NCI-H1092 (cell line): ENCODE results near the gene FTCDNL1.

Experiments
- DNase-seq: peaks from one replicate; lab custom pipeline; 2025; lab: John Stamatoyannopoulos, UW

Gene FTCDNL1

GRCh38 chr2:199791326-199791725 is 59.7 kb downstream of the FTCDNL1 start:
- DNase-seq, result no peak

GRCh38 chr2:199784512-199784911 is 66.5 kb downstream of the FTCDNL1 start:
- DNase-seq, result no peak

GRCh38 chr2:199779589-199779988 is 71.4 kb downstream of the FTCDNL1 start:
- no peak for DNase-seq

DNA sequence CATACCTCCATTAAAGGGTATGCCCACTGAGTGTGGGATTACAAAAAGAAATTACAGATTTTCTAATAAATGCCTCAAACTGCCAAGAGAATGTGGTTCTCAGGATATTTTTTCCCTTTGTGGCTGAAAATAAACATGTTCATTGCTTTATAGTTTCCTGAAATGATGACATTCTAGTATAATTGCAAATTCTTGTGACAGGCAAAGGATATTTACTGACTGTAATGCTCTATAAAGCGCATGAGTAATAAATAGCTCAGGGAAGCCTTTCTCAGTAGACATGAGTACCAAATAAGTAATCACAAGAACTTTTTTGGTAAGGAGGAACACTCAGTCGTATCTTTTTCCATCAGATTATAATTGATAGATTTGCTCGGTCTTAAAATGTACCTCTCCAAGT is 72.3 kb downstream of the FTCDNL1 start:
- no peak for DNase-seq

- no peak for DNase-seq
Observed at GRCh38 chr2:199777916-199778315, 73.1 kb downstream of the FTCDNL1 start.

DNA sequence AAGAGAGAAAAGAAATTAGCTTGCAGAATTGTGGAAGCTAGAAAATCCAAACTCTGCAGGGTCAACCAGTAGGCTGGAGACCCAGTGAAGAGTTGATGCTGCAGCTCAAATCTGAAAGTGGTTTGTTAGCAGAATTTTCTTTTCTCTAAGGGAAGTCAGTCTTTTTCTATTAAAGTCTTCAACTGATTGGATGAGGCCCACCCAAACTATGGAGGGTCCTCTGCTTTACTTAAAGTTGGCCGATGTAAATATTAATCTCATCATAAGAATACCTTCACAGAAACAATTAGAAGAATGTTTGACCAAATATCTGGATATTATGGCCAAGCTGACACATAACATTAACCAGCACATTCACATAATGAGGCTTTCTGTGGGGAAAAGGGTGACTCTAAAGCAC is 73.7 kb downstream of the FTCDNL1 start:
- DNase-seq, result no peak

GRCh38 chr2:199775267-199775666 is 75.7 kb downstream of the FTCDNL1 start:
- DNase-seq, result no peak

DNA sequence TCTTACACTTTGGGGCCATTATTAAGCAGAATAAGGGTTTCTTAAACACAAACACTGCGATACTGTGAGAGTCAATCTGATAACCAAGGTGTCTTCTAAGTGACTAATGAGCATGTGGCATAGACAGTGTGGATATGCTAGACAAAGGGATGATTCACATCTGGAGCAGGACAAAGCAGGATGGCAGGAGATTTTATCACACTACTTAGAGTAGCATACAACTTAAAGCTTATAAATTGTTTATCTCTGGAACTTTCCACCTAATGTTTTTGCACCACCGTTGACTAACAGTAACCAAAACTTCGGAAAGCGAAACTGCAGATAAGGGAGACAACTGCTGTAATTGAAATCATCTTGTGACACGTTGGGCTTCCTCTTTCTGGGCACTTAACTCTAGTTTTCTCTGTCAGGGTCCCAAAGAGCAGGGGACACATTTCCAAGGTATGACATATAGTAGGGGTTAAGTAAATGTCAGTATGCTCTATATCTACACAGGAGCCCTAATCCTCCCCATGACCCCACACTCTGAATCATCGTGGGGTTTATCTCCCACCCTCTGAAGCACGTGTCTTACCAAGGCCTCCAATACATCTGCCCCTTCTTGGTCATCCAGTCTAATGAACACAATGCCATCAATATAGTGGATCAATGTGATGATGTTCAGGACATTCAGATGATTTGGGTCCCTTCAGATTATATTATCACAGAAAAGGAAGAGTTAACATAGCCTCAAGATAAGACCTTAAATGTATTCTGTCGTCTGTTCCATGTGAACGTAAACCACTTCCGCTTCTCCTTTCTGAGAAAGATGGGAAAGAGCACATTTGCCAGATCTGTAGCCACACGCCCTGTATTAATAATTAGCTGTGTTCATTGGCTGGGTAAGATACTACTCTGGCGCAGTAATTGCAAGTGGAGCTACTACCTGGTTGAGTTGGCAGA is 78.7 kb downstream of the FTCDNL1 start:
- no peak for DNase-seq

- DNase-seq, result no peak
Observed at GRCh38 chr2:199770716-199771115, 80.3 kb downstream of the FTCDNL1 start.

- DNase-seq, result no peak
Observed at GRCh38 chr2:199765646-199766045, 85.3 kb downstream of the FTCDNL1 start.

GRCh38 chr2:199764273-199764800 is 86.7 kb downstream of the FTCDNL1 start:
- DNase-seq, result no peak

GRCh38 chr2:199762963-199763362 is 88.0 kb downstream of the FTCDNL1 start:
- DNase-seq, result no peak

DNA sequence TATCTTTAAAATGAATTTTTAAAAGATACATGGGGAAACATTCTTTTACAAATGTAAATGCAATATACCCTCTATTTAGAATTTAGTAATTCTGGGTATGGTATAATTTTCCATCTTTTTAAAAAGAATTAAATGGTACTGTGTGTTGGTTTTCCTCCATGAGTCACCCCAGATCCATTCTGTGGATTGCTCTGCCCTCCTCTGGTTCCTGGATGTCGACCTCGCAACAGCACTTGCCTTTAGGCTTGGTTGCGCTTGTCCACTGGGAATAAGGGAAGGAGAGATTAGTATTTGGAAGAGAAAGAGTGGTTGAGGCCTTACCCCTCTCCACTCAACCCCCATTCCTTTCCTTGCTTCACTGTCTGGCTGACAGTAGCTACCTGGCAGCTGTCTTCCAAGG is 90.4 kb downstream of the FTCDNL1 start:
- DNase-seq, result no peak

- DNase-seq, result peak; percentile 82
Observed at GRCh38 chr2:199757233-199757870, 93.6 kb downstream of the FTCDNL1 start.

GRCh38 chr2:199756743-199757142 is 94.2 kb downstream of the FTCDNL1 start:
- no peak for DNase-seq

DNA sequence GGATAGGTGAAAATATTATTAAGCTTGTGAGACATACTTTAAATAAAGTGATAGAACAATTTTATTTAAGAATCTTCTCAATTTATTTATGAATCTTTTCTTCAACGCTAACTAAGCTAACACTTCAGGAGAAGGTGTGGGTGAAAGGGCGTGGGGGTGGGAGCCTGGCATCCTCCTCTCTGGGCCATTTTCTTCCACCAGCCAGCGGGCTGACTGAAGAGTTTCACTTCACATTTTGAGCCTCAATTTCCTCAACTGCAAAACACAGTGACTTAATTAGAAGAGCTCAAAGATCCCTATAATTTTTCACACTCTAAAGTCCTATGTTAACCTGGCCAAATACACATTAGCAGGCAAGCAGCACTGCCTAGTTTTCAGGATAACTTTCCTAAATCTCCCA is 94.8 kb downstream of the FTCDNL1 start:
- no peak for DNase-seq

- no peak for DNase-seq
Observed at GRCh38 chr2:199754766-199755165, 96.2 kb downstream of the FTCDNL1 start.

- DNase-seq, result no peak
Observed at GRCh38 chr2:199751492-199752120, 99.4 kb downstream of the FTCDNL1 start.

- DNase-seq, result no peak
Observed at GRCh38 chr2:199749571-199749970, 101.4 kb downstream of the FTCDNL1 start.

GRCh38 chr2:199744724-199745123 is 106.3 kb downstream of the FTCDNL1 start:
- no peak for DNase-seq

DNA sequence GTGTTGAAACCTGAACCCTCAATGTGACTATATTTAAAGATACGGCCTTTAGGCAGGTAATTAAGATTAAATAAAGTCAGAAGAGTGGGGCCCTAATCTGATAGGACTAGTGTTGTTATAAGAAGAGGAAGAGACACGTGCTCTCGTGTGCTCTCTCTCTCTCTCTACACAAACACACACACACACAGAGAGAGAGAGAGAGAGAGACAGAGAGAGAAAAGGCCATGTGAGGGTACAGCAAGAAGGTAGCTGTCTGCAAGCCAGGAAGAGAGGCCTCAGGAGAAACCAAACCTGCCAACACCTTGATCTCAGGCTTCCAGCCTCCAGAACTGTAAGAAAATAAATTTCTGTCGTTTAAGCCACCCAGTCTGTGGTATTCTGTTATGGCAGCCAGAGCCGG is 106.7 kb downstream of the FTCDNL1 start:
- no peak for DNase-seq

DNA sequence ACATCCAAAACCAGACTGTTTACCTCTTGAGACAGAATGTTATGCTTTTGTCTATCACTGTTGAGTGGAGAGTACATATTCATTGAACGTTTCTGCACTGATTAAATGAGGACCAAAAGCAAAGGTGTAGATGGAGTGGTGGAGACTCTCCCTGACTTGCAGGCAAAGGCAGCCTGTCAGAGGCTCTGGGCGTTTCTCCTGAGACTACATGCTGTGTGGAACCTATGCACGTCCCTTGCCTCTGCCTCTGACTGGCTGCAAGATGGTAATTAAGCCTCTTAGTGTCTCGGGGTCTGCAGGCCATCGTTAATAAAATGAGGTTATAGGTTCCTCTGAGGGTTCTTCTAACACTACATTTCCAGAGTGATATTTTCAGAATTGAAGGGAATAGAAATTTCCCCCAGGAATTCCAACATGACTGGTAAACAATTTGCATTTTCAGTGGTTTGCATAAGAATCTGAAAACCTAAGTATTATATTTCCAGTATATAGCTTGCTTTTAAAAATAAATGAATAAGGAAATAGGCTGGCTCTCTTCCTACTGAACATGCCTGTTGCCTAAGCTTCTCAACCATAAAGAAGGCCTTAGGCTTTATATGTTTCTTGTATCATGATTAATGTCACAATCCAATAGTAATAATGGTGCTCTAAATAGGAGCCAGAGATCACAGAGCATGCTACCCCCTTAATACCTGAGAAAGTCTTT is 107.4 kb downstream of the FTCDNL1 start:
- DNase-seq, result no peak
